Endothelial cell of umbilical vein (primary cell): Measurements from ENCODE around the gene ZNF621. TPM values are rescaled to one million over a fixed set of nuclear protein-coding genes. Genes with fewer than 3 reads are reported as not detected.

ENCODE experiments used
- Bru-seq: library from RNA; stranded (reverse); fragments of 400-500 nt; gene quantifications from one replicate; lab custom pipeline; 2021; lab: Mats Ljungman, UMichigan
- BruChase-seq, 2 experiments: library from RNA; stranded (reverse); fragments of 400-500 nt; gene quantifications; one replicate each; lab custom pipeline; 2021; lab: Mats Ljungman, UMichigan
- BruUV-seq: library from RNA; stranded (reverse); fragments of 400-500 nt; replicated peaks from 2 replicates; lab custom pipeline; 2021; lab: Mats Ljungman, UMichigan
- CTCF ChIA-PET: fragments of 300-600, 350-600 bp; sonication (Branson Sonifier 250); formaldehyde crosslinking; loops from one replicate; lab custom pipeline; 2021; ENCODE audit warnings: antibody characterized with exemption, inconsistent platforms; lab: Charles Lee
- POLR2A ChIA-PET: fragments of 300-600, 350-600 bp; sonication (Branson Sonifier 250); formaldehyde crosslinking; loops from one replicate; lab custom pipeline; 2021; ENCODE audit warnings: antibody characterized with exemption, inconsistent platforms; lab: Charles Lee
- DNase-seq: peaks from one replicate; pipeline ENCODE4 v3.0.0-alpha.2; 2011; ENCODE audit warnings: low read depth, low spot score
- FAIRE-seq: peaks from 2 replicates; lab custom pipeline; 2011; peaks lifted over from hg19 to GRCh38; lab: Jason Lieb, UNC
- H2AFZ ChIP-seq: 2 replicates; pipeline ENCODE4 v1.6.0; 2012; ENCODE audit warnings: low read depth, low read length, control low read depth, inconsistent platforms
- H3K27ac ChIP-seq: 2 replicates; pipeline ENCODE4 v1.5.1; 2011; ENCODE audit warnings: low read depth, mild to moderate bottlenecking, control low read depth, low read length, moderate library complexity; ENCODE audit not compliant: insufficient read depth
- H3K27me3 ChIP-seq, 2 experiments: 2 replicates each; pipeline versions ENCODE4 v1.6.0 to v1.6.1; 2011; ENCODE audit warnings: low read length in 2 of 2, mixed read lengths in 1 of 2; ENCODE audit not compliant: control insufficient read depth in 2 of 2, insufficient read depth in 2 of 2
- H3K36me3 ChIP-seq, 2 experiments: 2 replicates in 1 of 2; 3 replicates in 1 of 2; pipeline ENCODE4 v1.5.1; 2011; ENCODE audit warnings: low read length in 2 of 2, mild to moderate bottlenecking in 1 of 2, moderate library complexity in 1 of 2; ENCODE audit not compliant: control insufficient read depth in 2 of 2, insufficient read depth in 2 of 2; ENCODE audit errors: extremely low read depth in 1 of 2
- H3K4me1 ChIP-seq: 3 replicates; pipeline ENCODE4 v1.5.1; 2011; ENCODE audit warnings: mild to moderate bottlenecking, low read length; ENCODE audit not compliant: control insufficient read depth, insufficient read depth; ENCODE audit errors: extremely low read depth
- H3K4me2 ChIP-seq: 2 replicates; pipeline ENCODE4 v1.6.1; 2011; ENCODE audit warnings: low read length, control low read depth, mixed read lengths; ENCODE audit not compliant: insufficient read depth
- H3K4me3 ChIP-seq, 3 experiments: fragments of 200-600 bp in 1 of 3; sonication (generic), shearing (Covaris generic) in 1 of 3; replicated peaks in 1 of 3; 2 replicates each; pipeline ENCODE4 v1.5.1; 2011 to 2016; ENCODE audit warnings: control low read depth in 3 of 3, low read length in 3 of 3, mild to moderate bottlenecking in 2 of 3, inconsistent platforms in 1 of 3, low read depth in 1 of 3, moderate library complexity in 1 of 3; ENCODE audit not compliant: insufficient read depth in 1 of 3
- H3K79me2 ChIP-seq: 2 replicates; pipeline ENCODE4 v1.6.0; 2012; ENCODE audit warnings: low read length, inconsistent platforms; ENCODE audit not compliant: control insufficient read depth, insufficient read depth
- H3K9ac ChIP-seq: replicated peaks from 2 replicates; pipeline ENCODE3; 2011; ENCODE audit warnings: low read length, control low read depth; ENCODE audit not compliant: insufficient read depth; ENCODE audit errors: extremely low read depth
- H3K9me1 ChIP-seq: replicated peaks from 3 replicates; pipeline ENCODE4 v1.6.0; 2011; ENCODE audit warnings: mild to moderate bottlenecking, low read length; ENCODE audit not compliant: control insufficient read depth, insufficient read depth; ENCODE audit errors: extremely low read depth
- H3K9me3 ChIP-seq: replicated peaks from 2 replicates; pipeline ENCODE4 v1.5.1; 2012; ENCODE audit warnings: low read length, inconsistent platforms; ENCODE audit not compliant: control insufficient read depth, insufficient read depth
- H4K20me1 ChIP-seq: replicated peaks from 2 replicates; pipeline ENCODE3; 2011; ENCODE audit warnings: mild to moderate bottlenecking, low read length; ENCODE audit not compliant: control insufficient read depth, insufficient read depth; ENCODE audit errors: extremely low read depth
- CTCF ChIP-seq, 2 donors: IDR thresholded peaks; 1 replicate in 1 of 2; 2 replicates in 1 of 2; pipeline ENCODE4 v1.5.1; 2011; ENCODE audit warnings: low read length in 2 of 2, mild to moderate bottlenecking in 2 of 2, moderate library complexity in 2 of 2, control low read depth in 1 of 2, inconsistent platforms in 1 of 2, low read depth in 1 of 2; ENCODE audit not compliant: insufficient read depth in 1 of 2; ENCODE audit errors: extremely low read depth in 1 of 2
- EZH2 ChIP-seq: IDR thresholded peaks from 2 replicates; pipeline ENCODE4 v1.6.1; 2012; ENCODE audit warnings: borderline replicate concordance, low read depth, mild to moderate bottlenecking, moderate library complexity, low read length, inconsistent platforms; ENCODE audit not compliant: severe bottlenecking
- FOS ChIP-seq: IDR thresholded peaks from 2 replicates; pipeline ENCODE4 v1.6.1; 2011; ENCODE audit warnings: mild to moderate bottlenecking, low read length, moderate library complexity, borderline replicate concordance; ENCODE audit not compliant: insufficient read depth
- GATA2 ChIP-seq: IDR thresholded peaks from 2 replicates; pipeline ENCODE4 v1.7.0; 2011; ENCODE audit warnings: low read depth, mild to moderate bottlenecking, moderate library complexity, mixed read lengths, low read length; ENCODE audit not compliant: insufficient read length, insufficient read depth
- JUN ChIP-seq: IDR thresholded peaks from 2 replicates; pipeline ENCODE4 v1.6.1; 2011; ENCODE audit warnings: borderline replicate concordance, low read depth; ENCODE audit not compliant: insufficient read length, insufficient read depth
- MAX ChIP-seq: IDR thresholded peaks from 2 replicates; pipeline ENCODE4 v1.6.1; 2011; ENCODE audit not compliant: insufficient read depth, insufficient read length
- MYC ChIP-seq: IDR thresholded peaks from one replicate; pipeline ENCODE4 v1.6.1; 2011; ENCODE audit warnings: mild to moderate bottlenecking, low read depth, low read length
- POLR2A ChIP-seq: IDR thresholded peaks from 2 replicates; pipeline ENCODE4 v1.6.1; 2012; ENCODE audit warnings: low read depth, mild to moderate bottlenecking, control low read depth, low read length
- POLR2AphosphoS5 ChIP-seq: IDR thresholded peaks from 2 replicates; pipeline ENCODE4 v1.6.1; 2012; ENCODE audit warnings: low read depth, mild to moderate bottlenecking, control low read depth, low read length, moderate library complexity; ENCODE audit not compliant: insufficient read depth
- dilution Hi-C: fragments of 300-500 bp; cut with MboI; formaldehyde crosslinking; loops from one replicate; pipeline ENCODE4 v1.15.0; 2019; ENCODE audit warnings: low sequenced_read_pairs; ENCODE audit not compliant: extremely low pct_ligation_motif_present
- intact Hi-C: fragments of 100-400 bp; cut with micrococcal nuclease; formaldehyde crosslinking; loops from one replicate; pipeline ENCODE4 v1.10.0; 2022
- long read RNA-seq: library from polyadenylated mRNA; stranded (forward); transcript quantifications from one replicate; pipeline ENCODE4 v2.0.0, GENCODE V29; 2021
- polyA minus RNA-seq, 3 experiments: library from RNA; depleted of rRNA, polyadenylated mRNA; stranded (reverse); fragments of >200 nt; gene quantifications; 1 replicate in 1 of 3; 2 replicates in 2 of 3; pipeline ENCODE4 v1.2.3, GENCODE V29; 2011
- polyA plus RNA-seq, 4 experiments: library from polyadenylated mRNA; depleted of rRNA in 3 of 4; stranded (reverse) in 3 of 4; unstranded in 1 of 4; fragments of >200 nt; gene quantifications; 2 replicates each; pipeline versions ENCODE4 v1.2.1 to v1.2.3, GENCODE V29; 2011 to 2012; ENCODE audit warnings: missing spikeins in 1 of 4
- total RNA-seq: library from RNA; stranded (reverse); gene quantifications from 2 replicates; pipeline ENCODE4 v1.2.3, GENCODE V29; 2021

Gene ZNF621
- 20.6 and 22.5 TPM in 2 replicates for total RNA-seq
- polyA plus RNA-seq: 8.5 and 9.3 TPM in 2 replicates
- 7.0 and 8.3 TPM in 2 replicates for polyA plus RNA-seq (2011; cell fraction: cytosol; rRNA removed)
- polyA plus RNA-seq (2011; cell fraction: nucleus; rRNA removed): 25.8 and 31.8 TPM in 2 replicates
- 8.4 and 12.3 TPM in 2 replicates for polyA plus RNA-seq (2012)
- polyA minus RNA-seq: 18.8 and 20.0 TPM in 2 replicates
- 8.0 TPM for polyA minus RNA-seq (2011; cell fraction: cytosol; rRNA and poly(A)+ RNA removed)
- 13.8 and 22.6 TPM in 2 replicates for polyA minus RNA-seq (2011; cell fraction: nucleus; rRNA and poly(A)+ RNA removed)
- Bru-seq, nascent RNA: percentile 82 among the genes with signal in this experiment
- percentile 94 among the genes with signal in this experiment for BruChase-seq, experiment 1, labeled RNA remaining after a 6-hour chase
- BruChase-seq, experiment 2, labeled RNA remaining after a 2-hour chase: percentile 88 among the genes with signal in this experiment
- long read RNA-seq, full-length matches to known transcripts: 2 of 5 reads
- long read RNA-seq, partial matches to known transcripts: 0 of 5 reads
- long read RNA-seq, other reads (novel, unspliced or antisense): 3 of 5 reads

GRCh38 chr3:40524568-40525285 lies at the start of gene ZNF621:
Gene ZNF621 (plus strand): TSS chr3:40524960. CDS start chr3:40525841, 881 bp downstream.
- Histone ChIP-seq H3K27ac (peak within 1 kb of the TSS; percentile 71), H3K4me3 (peak within 1 kb of the TSS; percentile 69 to 91 (median 84)), H4K20me1 (no peaks in the 10 kb centered on the region), H3K36me3 (peaks cover 0 to 2% of the 10 kb centered on the region in 2 experiments), H3K9me3 (no peaks in the 10 kb centered on the region), H3K79me2 (peaks cover 7% of the 10 kb centered on the region), H3K4me1 (peaks cover 14% of the 10 kb centered on the region), H3K27me3 (no peaks in the 10 kb centered on the region), H3K9me1 (no peaks in the 10 kb centered on the region), H3K4me2 (peak within 1 kb of the TSS; percentile 95), H2AFZ (peak within 1 kb of the TSS; percentile 95), H3K9ac (peak within 1 kb of the TSS; percentile 91)
- POLR2A ChIA-PET: interaction anchor here (2.0 to 3.1 kb wide), 2 partner anchors 19 to 68 kb away, joined by 9 to 10 read pairs; partner anchors contain the start of genes RPL14 and ZNF620
- peak; percentile 10 for TF ChIP-seq MAX
- TF ChIP-seq FOS: peak; percentile 5
- peak; percentile 97 for TF ChIP-seq POLR2AphosphoS5
- TF ChIP-seq EZH2: no peak
- no peak for TF ChIP-seq CTCF (IDR thresholded peaks at IDR 0.05; ENCODE audit: extremely low read depth in 1 of 2, insufficient read depth in 1 of 2, low read depth in 1 of 2, low read length in 2 of 2)
- TF ChIP-seq JUN: no peak
- peak; percentile 94 for TF ChIP-seq POLR2A
- no peak for TF ChIP-seq GATA2
- no peak for TF ChIP-seq MYC
- no TSS peak for BruUV-seq
- DNase-seq (peak; percentile 87), FAIRE-seq (peak; percentile 79)
- intact Hi-C loops (loop anchor here (1.0 to 2.0 kb wide), 5 partner anchors 20 to 678 kb away; partner anchors contain the start of genes RPL14 and ZNF619), dilution Hi-C loops (no loop called here)
- CTCF ChIA-PET: interaction anchor here (0.6 to 2.5 kb wide), 6 partner anchors 19 to 678 kb away, joined by 3 to 19 read pairs (median 4); partner anchors contain the start of genes ZNF619 and ZNF620
